ENCODE data around the gene TBC1D2B.

- TF ChIP-seq, protein P1, sequence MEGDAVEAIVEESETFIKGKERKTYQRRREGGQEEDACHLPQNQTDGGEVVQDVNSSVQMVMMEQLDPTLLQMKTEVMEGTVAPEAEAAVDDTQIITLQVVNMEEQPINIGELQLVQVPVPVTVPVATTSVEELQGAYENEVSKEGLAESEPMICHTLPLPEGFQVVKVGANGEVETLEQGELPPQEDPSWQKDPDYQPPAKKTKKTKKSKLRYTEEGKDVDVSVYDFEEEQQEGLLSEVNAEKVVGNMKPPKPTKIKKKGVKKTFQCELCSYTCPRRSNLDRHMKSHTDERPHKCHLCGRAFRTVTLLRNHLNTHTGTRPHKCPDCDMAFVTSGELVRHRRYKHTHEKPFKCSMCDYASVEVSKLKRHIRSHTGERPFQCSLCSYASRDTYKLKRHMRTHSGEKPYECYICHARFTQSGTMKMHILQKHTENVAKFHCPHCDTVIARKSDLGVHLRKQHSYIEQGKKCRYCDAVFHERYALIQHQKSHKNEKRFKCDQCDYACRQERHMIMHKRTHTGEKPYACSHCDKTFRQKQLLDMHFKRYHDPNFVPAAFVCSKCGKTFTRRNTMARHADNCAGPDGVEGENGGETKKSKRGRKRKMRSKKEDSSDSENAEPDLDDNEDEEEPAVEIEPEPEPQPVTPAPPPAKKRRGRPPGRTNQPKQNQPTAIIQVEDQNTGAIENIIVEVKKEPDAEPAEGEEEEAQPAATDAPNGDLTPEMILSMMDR (optimal IDR thresholded peaks at IDR 0.05 in 1 of 3, IDR thresholded peaks at IDR 0.05 in 1 of 3, conservative IDR thresholded peaks at IDR 0.05 in 1 of 3; ENCODE audit: extremely low read depth in 1 of 3, insufficient read depth in 2 of 3, low read length in 3 of 3): no peak
- no peak for TF ChIP-seq EZH2 (IDR thresholded peaks at IDR 0.05; ENCODE audit: low read length)
These were observed 4.3 kb downstream of the TBC1D2B start for GRCh38 chr15:78073046-78073787.

All from keratinocyte (primary cell).